Measurements from ENCODE around the gene FAM20B. TPM values are rescaled to one million over a fixed set of nuclear protein-coding genes. Genes with fewer than 3 reads are reported as not detected.
A peak's percentile ranks its signal among the peaks of the same experiment; 100 is the strongest.

Gene FAM20B
- total RNA-seq, 2 donors from 2014 or later = 27.7 to 38.8 TPM

- Mint-ChIP-seq H3K9me3 (no peaks in the 10 kb centered on the region), H3K27ac (no peak overlapping the region), H3K36me3 (peaks cover 0 to 9% of the 10 kb centered on the region in 2 donors)
- ATAC-seq (no peak), DNase-seq (ENCODE audit: low spot score in 2 of 2) (no peak)
Measured at GRCh38 chr1:179095924-179096323, 70.2 kb downstream of the FAM20B start.

GRCh38 chr1:179099891-179100290 lies 74.2 kb downstream of the FAM20B start:
- no peak overlapping the region for H3K27ac Mint-ChIP-seq
- DNase-seq (ENCODE audit: low spot score in 2 of 2) = no peak
- ATAC-seq = no peak
- H3K36me3 Mint-ChIP-seq = no peaks in the 10 kb centered on the region
- no peaks in the 10 kb centered on the region for H3K9me3 Mint-ChIP-seq

GRCh38 chr1:179101566-179101965 lies 75.9 kb downstream of the FAM20B start:
- no peak for ATAC-seq
- DNase-seq (ENCODE audit: low spot score in 2 of 2) = no peak
- Mint-ChIP-seq H3K27ac (peak overlapping the region in 1 of 2 donors; percentile 37), H3K36me3 (no peaks in the 10 kb centered on the region), H3K9me3 (no peaks in the 10 kb centered on the region)

- H3K9me3 Mint-ChIP-seq = no peaks in the 10 kb centered on the region
- H3K27ac Mint-ChIP-seq = no peak overlapping the region
- DNase-seq (ENCODE audit: low spot score in 2 of 2) (no peak), ATAC-seq (no peak)
- no peaks in the 10 kb centered on the region for H3K36me3 Mint-ChIP-seq
Measured at GRCh38 chr1:179103999-179104398, 78.3 kb downstream of the FAM20B start.

- no peaks in the 10 kb centered on the region for H3K36me3 Mint-ChIP-seq
- no peaks in the 10 kb centered on the region for H3K9me3 Mint-ChIP-seq
Measured at GRCh38 chr1:179104611-179105250, 79.0 kb downstream of the FAM20B start.

GRCh38 chr1:179105393-179105792 lies 79.7 kb downstream of the FAM20B start:
- ATAC-seq (no peak), DNase-seq (ENCODE audit: low spot score in 2 of 2) (no peak)
- no peaks in the 10 kb centered on the region for H3K9me3 Mint-ChIP-seq
- H3K27ac Mint-ChIP-seq = no peak overlapping the region
- H3K36me3 Mint-ChIP-seq = no peaks in the 10 kb centered on the region

More at GRCh38 chr1:179104611-179105250, 79.0 kb downstream of the FAM20B start:
- H3K27ac Mint-ChIP-seq = no peak overlapping the region
- DNase-seq (ENCODE audit: low spot score in 2 of 2) = no peak
- ATAC-seq = no peak

GRCh38 chr1:179107706-179108629 lies 82.3 kb downstream of the FAM20B start:
- H3K9me3 Mint-ChIP-seq = no peaks in the 10 kb centered on the region
- DNase-seq (ENCODE audit: low spot score in 2 of 2) (no peak), ATAC-seq (no peak)
- no peak overlapping the region for H3K27ac Mint-ChIP-seq
- no peaks in the 10 kb centered on the region for H3K36me3 Mint-ChIP-seq

GRCh38 chr1:179108644-179109043 lies 83.0 kb downstream of the FAM20B start:
- Mint-ChIP-seq H3K36me3 (no peaks in the 10 kb centered on the region), H3K27ac (no peak overlapping the region), H3K9me3 (no peaks in the 10 kb centered on the region)
- ATAC-seq (no peak), DNase-seq (ENCODE audit: low spot score in 2 of 2) (no peak)

GRCh38 chr1:179115181-179115580 lies 89.5 kb downstream of the FAM20B start:
- DNase-seq (ENCODE audit: low spot score in 2 of 2) (no peak), ATAC-seq (no peak)
- H3K36me3 Mint-ChIP-seq = no peaks in the 10 kb centered on the region
- peak overlapping the region in 1 of 2 donors; percentile 87 for H3K27ac Mint-ChIP-seq
- no peaks in the 10 kb centered on the region for H3K9me3 Mint-ChIP-seq

- no peak overlapping the region for H3K27ac Mint-ChIP-seq
- no peak for ATAC-seq
- no peaks in the 10 kb centered on the region for H3K9me3 Mint-ChIP-seq
- no peaks in the 10 kb centered on the region for H3K36me3 Mint-ChIP-seq
- no peak for DNase-seq (ENCODE audit: low spot score in 2 of 2)
Measured at GRCh38 chr1:179119513-179119912, 93.8 kb downstream of the FAM20B start.

GRCh38 chr1:179120736-179121135 lies 95.0 kb downstream of the FAM20B start:
- no peaks in the 10 kb centered on the region for H3K9me3 Mint-ChIP-seq
- DNase-seq (ENCODE audit: low spot score in 2 of 2) (no peak), ATAC-seq (peak in 1 of 2 donors; percentile 9)
- H3K36me3 Mint-ChIP-seq = no peaks in the 10 kb centered on the region
- H3K27ac Mint-ChIP-seq = no peak overlapping the region

GRCh38 chr1:179121159-179121938 lies 95.7 kb downstream of the FAM20B start:
- DNase-seq (ENCODE audit: low spot score in 2 of 2) = peak in 1 of 2 donors; percentile 51
- Mint-ChIP-seq H3K36me3 (no peaks in the 10 kb centered on the region), H3K27ac (no peak overlapping the region), H3K9me3 (no peaks in the 10 kb centered on the region)
- ATAC-seq = peak; percentile 34 to 66

- ATAC-seq (no peak), DNase-seq (ENCODE audit: low spot score in 2 of 2) (no peak)
- Mint-ChIP-seq H3K36me3 (peaks cover 0 to 6% of the 10 kb centered on the region in 2 donors), H3K9me3 (no peaks in the 10 kb centered on the region), H3K27ac (no peak overlapping the region)
Measured at GRCh38 chr1:179124873-179125272, 99.2 kb downstream of the FAM20B start.

Other genes starting within 250 kb of the FAM20B start
- gene ANGPTL1, start 154.8 kb upstream of the FAM20B start, total RNA-seq = not detected
- 10 to 100 TPM; 29.2 to 46.4 TPM for gene TOR3A, start 56.2 kb downstream of the FAM20B start, total RNA-seq
- gene ABL2, start 203.8 kb downstream of the FAM20B start, total RNA-seq = 1 to 10 TPM; 9.2 to 9.4 TPM